Measurements from ENCODE around the gene MAP2K7.

MAP2K7 gene

DNA sequence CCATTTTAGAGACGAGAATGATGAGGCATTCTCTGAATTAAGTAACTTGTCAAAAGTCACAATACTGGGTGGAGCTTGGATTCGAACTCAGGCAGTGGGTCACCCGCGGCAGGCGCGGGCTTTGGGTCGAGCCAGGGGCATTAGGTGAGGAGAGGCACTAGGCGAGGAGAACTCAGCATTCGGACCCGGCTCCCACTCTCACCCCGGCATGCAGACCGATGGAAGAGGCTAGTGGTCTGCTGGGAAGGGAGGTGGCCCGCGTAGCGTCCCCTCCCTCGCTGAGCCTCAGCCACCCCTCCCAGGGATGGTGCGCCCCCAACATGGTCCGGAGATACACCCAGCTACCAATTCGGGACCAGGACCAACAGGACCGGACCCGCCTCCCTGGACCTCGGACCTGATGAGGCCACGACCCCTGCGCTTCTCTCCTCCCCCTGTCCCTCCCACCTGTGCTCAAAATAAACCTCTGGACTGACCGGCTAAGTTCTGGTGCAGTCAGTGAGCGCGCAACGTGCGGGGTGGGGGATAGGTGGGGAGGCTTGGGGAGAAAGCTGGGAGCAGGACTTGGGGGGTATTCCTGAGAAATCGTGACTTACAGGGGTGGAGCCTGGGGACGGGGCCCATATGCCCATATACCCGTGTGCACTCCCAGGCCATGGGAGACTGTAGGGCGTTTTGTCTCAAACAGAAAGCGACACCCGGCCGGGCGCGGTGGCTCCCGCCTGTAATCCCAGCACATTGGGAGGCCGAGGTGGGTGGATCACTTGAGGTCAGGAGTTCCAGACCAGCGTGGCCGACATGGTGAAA lies 15.1 kb downstream of the MAP2K7 start:
- no peak for DNase-seq (ENCODE audit: low spot score)
- H3K27ac ChIP-seq = no peak overlapping the region
- TF ChIP-seq, protein P1, sequence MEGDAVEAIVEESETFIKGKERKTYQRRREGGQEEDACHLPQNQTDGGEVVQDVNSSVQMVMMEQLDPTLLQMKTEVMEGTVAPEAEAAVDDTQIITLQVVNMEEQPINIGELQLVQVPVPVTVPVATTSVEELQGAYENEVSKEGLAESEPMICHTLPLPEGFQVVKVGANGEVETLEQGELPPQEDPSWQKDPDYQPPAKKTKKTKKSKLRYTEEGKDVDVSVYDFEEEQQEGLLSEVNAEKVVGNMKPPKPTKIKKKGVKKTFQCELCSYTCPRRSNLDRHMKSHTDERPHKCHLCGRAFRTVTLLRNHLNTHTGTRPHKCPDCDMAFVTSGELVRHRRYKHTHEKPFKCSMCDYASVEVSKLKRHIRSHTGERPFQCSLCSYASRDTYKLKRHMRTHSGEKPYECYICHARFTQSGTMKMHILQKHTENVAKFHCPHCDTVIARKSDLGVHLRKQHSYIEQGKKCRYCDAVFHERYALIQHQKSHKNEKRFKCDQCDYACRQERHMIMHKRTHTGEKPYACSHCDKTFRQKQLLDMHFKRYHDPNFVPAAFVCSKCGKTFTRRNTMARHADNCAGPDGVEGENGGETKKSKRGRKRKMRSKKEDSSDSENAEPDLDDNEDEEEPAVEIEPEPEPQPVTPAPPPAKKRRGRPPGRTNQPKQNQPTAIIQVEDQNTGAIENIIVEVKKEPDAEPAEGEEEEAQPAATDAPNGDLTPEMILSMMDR (IDR thresholded peaks at IDR 0.05) = no peak
- no peak overlapping the region for H3K4me3 ChIP-seq

DNA sequence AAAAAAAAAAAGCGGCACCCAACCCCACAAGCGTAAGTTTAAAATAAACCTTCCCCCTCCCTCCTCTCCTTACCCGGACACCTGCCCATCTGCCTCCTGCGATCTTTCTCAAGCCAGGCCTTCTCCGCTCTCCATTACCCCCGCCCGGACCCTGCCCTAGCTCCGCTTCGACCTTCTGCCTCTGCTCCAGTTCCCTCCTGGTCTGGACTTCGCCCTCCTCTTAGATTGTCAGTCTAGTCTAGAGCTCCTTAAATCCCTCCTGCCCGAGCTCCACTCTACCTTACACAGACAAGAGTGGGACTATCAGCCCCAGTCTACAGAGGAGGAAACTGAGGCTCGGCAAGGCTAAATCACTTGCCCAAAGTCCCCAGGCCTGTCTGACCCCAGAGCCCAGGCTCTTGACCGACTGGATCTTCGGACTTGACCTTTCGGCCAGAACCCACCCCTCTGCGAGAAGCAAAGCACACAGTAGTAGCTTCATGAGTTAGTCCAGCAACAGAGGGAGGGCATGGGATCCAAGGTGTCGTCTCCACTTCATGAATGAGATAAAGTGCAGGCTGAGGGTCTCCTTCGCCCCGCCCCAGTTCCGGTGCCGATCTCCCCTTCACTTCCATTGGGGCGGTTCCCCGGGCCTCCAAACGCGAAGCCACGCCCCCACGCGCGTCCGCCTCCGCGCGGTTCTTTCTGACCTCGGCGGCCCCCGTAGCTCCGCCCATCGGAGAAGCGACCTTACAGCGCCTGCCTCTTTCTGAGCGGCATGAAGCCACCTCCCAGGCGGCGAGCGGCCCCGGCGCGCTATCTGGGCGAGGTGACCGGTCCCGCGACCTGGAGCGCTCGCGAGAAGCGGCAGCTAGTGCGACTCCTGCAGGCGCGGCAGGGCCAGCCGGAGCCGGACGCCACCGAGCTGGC lies 16.2 kb downstream of the MAP2K7 start, which contains the start of gene SNAPC2:
Gene SNAPC2, plus strand, starts transcription at position 729 of the 909 bp plus-strand sequence. Its CDS starts 29 bp downstream, at position 758.
- Histone ChIP-seq H3K4me3 (peak within 1 kb of the TSS; percentile 87), H3K27ac (peak within 1 kb of the TSS; percentile 87 to 96)
- TF ChIP-seq, protein P1 (IDR thresholded peaks at IDR 0.05) = no peak
- DNase-seq (ENCODE audit: low spot score) = peak; percentile 97

DNA sequence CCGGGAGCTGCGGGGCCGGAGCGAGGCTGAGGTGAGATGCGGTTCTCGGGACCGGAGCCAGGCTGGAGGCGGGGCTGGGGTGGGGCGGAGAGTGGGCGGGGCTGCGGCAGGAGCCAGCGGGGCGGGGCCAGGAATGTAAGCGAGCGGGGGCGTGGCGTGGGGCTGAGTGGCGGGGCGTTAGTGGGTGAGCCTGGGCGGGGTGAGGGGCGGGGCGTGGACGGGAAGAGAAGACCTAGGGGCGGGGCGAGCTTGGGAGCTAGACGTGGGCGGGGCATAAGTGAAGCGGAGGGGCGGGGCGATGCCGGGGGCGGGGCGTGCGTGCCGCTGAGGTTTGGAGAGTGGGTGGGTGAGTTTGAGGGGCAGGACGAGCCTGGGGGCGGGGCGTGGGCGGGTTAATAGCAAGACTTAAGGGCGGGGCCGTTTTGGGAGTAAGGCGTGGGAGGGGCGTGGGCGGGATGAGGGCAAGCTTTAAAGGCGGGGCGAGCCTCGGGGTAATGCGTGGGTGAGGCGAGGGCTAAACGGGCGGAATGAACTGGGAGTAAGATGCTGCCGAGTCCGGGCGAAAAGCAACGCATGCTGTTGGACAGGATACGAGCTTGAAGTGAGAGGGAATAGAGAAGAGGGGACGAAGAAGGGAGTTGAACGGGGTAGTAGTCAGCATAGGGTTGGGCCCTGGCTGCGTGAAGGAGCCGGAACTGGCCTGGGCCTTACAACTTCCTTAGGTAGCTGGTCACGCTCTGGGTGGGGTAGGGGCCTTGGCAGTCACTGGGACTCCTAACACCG lies 17.0 kb downstream of the MAP2K7 start:
- Histone ChIP-seq H3K4me3 (peak overlapping the region; percentile 87), H3K27ac (peak overlapping the region; percentile 87 to 96)
- DNase-seq (ENCODE audit: low spot score) = peak; percentile 99
- TF ChIP-seq, protein P1 (IDR thresholded peaks at IDR 0.05) = no peak

DNA sequence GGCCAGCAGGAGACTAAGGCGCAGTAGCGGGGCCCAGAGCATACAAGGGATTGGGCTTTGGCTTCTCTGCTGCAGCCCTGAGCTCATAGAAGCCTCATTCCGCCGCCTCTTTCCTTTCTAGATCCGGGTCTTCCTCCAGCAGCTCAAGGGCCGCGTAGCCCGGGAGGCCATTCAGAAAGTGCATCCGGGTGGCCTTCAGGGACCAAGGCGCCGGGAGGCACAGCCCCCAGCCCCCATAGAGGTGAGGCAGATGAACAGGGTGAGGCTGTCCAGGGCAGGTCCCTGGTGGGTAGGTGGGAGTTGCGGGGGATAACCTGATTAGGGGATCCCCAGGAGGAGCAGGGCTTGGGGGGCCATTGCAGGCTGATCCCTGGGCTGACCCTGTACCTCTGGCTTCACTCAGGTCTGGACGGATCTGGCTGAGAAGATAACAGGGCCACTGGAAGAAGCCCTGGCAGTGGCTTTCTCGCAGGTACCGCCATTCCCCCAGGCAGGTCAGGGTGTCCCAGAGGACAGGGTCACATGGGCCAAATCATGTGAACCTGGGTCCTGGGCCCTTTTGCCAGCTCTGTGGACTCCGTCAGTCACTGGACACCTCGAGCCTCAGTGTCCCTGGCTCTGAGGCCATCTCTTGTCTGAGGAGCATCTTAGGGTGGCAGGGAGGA lies 17.8 kb downstream of the MAP2K7 start:
- TF ChIP-seq, protein P1 (IDR thresholded peaks at IDR 0.05) = no peak
- no peak for DNase-seq (ENCODE audit: low spot score)
- Histone ChIP-seq H3K4me3 (peak overlapping the region; percentile 87), H3K27ac (peak overlapping the region; percentile 78 to 96)

DNA sequence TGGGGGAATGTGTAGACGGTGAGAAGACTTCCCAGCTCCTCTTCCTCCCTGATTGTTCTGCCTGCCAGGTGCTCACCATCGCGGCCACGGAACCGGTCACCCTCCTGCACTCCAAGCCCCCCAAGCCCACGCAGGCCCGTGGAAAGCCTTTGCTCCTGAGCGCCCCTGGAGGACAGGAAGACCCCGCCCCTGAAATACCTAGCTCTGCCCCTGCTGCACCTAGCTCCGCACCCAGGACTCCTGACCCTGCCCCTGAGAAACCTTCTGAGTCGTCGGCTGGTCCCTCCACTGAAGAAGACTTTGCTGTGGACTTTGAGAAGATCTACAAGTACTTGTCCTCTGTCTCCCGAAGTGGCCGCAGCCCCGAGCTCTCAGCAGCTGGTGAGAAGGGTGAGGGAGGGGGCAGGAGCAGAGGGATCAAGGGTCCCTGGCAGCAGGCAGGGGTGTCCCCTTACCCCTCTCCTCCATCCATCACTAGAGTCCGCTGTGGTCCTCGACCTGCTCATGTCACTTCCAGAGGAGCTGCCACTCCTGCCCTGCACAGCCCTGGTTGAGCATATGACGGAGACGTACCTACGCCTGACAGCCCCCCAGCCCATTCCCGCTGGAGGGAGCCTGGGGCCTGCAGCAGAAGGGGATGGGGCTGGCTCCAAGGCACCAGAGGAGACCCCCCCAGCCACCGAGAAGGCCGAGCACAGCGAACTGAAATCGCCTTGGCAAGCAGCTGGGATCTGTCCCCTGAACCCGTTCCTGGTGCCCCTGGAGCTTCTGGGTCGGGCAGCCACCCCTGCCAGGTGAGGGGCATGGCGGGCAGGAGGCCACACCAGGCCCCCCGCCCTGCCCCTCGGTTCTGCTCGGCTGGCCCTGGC lies 18.5 kb downstream of the MAP2K7 start:
- Histone ChIP-seq H3K4me3 (peak overlapping the region; percentile 87), H3K27ac (peak overlapping the region in 1 of 2 donors; percentile 96)
- TF ChIP-seq, protein P1 (IDR thresholded peaks at IDR 0.05) = no peak
- DNase-seq (ENCODE audit: low spot score) = no peak

Measured in coronary artery (tissue), 2 donors.